Stimulated activated CD4-positive, alpha-beta T cell treated with anti-CD3 and anti-CD28 coated beads, Interleukin-1b, Interleukin-23, amount 100 ng/mL, for 1 hour (primary cell): ENCODE results near the gene ETF1.
"Not testable (repeated sequence)": the region's sequence is repeated elsewhere in the genome, so short reads cannot be mapped to it uniquely, and the experiment has no call there.

Source experiments
- DNase-seq, 2 donors: peaks; one replicate each; pipeline ENCODE4 v3.0.0-alpha.2; 2020; ENCODE audit warnings: low read depth in 2 of 2

ETF1 gene

DNA sequence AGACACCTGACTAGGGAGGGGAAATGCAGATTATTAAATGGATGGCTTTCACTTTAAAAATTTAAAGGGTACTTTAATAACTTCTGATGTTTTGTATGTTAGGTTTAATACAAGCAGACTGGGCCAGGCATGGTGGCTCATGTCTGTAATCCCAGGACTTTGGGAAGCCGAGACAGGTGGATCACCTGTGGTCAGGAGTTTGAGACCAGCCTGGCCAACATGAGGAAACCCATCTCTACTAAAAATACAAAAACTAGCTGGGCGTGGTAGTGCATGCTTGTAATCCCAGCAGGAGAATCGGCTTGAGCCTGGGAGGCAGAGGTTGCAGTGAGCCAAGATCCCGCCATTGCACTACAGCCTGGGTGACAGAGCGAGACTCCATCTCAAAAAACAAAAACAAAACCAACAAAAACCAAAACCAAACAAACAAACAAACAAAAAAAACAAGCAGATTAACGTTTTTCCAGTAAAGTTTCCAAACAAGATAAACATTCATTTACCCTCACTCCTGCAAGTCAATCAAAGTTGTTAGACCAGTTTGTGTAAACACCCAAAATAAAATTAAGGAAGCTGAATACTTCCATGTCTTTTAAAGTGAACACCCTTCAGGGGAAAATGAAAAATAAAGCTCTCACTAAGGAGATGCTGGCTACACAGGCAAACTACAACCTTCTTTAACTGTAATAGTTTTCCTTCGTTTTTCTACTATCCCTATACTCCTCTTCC is 14.1 kb downstream of the ETF1 start:
- no peak for DNase-seq

GRCh38 chr5:138528208-138528607 is 14.8 kb downstream of the ETF1 start:
- no peak for DNase-seq

DNA sequence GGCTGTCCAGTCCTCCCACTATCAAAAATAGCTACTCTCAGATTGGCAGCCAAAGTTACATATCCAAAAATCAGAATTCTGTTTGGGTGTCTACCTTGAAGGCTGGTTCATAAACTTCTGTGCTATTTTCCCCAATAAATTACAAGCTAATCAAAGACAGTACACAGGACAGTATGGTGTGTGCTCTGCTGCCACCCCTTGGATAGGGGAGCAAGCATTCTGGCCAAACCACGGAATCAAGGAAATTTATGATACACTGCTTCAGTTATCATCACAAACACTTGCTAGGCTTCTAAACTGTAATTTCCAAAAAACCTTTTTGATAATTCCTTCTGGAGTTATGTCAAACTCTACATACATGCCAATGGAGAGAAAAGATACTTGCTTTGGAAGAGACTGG is 15.9 kb downstream of the ETF1 start:
- DNase-seq = no peak

DNA sequence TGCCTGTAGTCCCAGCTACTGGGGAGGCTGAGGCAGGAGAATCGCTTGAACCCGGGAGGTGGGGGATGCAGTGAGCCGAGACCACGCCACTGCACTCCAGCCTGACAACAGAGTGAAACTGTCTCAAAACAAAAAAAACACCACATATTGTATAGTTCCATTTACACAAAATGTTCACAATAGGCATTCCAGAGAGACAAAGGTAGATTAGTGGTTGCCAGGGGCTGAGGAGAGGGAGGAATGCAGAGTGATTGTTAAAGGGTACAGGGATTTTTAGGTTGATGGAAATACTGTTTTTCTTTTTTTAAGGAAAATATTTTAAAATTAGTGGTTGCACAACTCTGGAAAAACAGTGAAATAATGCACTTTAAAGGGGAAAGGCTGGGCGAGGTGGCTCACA is 19.6 kb downstream of the ETF1 start:
- no peak for DNase-seq

DNA sequence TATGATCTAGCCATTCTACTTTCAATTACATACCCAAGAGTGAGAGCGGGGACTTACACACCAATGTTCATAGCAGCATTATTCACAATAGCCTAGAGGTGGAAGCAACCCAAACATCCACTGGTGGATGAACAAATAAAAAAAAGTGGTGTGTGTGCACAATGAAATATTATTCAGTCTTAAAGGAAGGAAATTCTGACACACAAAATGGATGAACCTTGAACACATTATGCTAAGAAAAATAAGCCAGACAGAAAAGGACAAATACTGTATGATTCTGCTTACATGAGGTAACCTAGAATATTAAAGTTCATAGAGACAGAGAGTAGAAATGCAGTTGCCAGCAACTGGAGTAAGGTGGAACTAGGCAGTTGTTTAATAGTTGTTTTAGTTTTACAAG is 22.1 kb downstream of the ETF1 start:
- DNase-seq = no peak

DNA sequence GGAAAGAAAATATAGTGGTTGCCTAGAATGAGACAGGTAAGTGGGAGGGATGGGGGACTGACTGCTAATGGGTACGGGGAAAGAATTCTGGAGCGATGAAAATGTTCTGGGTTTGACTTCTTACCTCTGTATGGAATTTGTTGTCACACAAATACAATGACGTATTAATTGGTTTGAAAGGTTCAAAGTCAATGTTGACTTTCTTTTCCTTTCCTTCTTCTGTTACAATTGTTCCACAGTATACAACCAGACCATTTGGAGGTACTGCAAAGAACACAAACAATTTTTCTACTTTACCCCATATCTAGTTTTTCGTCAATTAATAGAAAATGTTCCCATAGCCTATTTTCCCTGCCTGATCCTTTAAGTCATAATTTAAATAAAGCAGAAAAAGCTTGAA is 25.6 kb downstream of the ETF1 start:
- DNase-seq = no peak

- no peak for DNase-seq
These were observed 27.3 kb downstream of the ETF1 start for GRCh38 chr5:138515556-138516245.

DNA sequence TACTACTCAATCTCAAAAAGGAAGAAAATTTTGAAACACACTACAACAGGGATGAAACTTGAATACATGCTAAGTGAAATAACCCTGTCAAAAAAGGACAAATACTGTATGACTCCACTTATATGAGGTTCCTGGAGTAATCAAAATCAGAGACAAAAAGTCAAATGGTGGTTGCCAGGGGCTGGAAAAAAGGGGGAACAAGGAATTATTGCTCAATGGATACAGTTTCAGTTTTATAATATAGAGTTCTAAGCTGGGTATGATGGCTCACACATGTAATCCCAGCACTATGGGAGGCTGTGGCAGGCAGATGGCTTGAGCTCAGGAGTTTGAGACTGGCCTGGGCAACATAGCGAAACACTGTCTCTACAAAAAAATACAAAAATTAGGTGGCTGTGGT is 29.0 kb downstream of the ETF1 start:
- no peak for DNase-seq

DNA sequence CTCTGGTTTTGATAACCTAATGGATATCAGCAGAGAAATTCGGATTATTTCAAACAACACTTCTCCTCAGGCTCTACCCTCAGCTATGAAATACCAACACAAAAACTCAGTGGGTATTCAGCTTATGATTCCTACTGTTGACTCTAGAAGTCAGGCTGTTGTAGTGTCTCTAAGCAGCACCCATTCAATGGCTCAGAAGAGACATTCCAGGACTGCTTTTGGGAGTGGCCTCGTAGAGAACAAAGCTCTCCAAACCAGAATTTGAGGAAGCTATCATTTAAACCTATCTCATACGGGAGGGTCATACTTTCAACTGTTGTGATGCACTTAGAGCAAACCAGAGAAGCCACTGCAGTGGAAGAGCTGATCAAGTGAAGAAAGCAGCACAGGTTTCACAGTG is 34.1 kb downstream of the ETF1 start:
- no peak for DNase-seq

DNA sequence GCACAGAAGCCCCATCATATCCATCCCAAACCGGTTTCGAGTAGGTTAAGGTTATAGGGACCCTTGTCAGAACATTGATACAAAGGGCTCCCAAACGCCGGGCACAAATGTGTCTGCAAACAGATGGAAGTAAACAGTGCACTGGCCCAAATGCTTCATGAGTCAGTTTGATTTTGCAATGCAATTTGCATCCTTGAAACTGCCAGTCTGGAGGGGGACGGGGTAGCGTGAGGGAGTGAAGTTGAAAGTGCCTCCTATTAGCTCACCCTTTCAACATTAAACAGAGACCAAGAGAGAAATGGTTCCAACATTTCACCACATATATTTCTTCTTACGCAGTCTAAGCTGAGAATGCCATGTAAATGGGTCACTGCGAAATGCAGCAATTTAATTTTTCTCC is 35.6 kb downstream of the ETF1 start:
- DNase-seq = not testable (repeated sequence)

DNA sequence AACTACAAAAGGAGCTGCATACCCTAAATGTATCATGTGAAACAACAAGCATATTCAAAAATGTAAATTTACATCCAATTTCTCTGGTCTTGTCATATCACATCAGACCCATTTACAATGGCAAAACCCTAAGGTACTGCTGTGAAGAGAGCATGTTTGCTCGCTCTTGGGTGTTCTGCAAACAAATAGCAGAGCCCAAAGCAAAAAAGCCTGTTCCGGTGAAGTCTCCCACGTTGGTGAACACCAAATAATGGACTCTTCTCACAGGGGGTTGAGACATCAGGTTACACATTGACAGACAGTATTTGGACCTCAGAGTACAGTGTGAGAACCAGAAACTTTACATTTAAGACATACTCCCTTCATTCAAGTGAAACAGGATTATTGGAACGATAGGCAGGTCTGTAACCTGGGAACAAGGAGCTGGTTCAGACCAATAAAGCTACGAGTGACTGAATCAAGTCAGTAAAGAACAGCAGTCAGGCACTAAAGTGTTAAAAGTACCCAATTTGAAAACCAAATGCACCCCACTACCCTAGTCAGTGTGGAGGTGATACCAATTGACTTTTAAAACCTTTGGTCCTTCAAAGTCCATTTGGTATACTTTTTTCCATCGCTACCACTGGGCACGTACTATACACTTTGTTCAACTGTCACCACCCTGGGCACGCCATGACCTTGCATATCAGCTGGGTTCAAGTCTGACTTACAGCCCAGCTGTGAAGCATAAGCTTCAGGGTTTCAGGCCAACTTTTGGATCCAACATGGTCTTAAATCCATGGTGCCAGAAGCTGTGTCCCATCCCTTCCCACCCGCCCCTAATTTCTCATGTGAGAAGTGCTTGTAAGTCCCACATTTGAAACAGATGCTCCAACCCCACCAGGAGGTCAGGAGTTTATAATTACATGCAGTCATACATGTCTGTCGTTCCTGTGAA is 36.4 kb downstream of the ETF1 start:
- DNase-seq = no peak

DNA sequence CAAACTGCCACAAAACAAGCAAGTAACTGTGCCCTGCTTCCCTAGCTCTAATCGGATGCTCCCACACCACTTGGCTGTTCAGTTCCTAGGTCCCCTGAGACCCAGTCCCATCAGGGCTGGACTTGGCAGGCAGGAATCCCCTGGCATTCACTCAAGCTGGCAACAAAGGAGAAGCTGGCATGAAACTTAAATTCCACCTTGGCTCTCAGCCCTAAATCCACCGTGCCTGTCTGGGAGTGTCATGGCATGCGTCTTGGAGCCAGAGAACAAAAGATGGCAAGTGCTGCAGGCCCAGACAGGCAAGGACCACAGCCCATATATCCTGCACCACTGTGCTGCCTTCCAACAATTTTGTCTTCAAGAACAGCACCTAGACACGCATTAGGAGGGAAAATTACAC is 38.2 kb downstream of the ETF1 start:
- no peak for DNase-seq

DNA sequence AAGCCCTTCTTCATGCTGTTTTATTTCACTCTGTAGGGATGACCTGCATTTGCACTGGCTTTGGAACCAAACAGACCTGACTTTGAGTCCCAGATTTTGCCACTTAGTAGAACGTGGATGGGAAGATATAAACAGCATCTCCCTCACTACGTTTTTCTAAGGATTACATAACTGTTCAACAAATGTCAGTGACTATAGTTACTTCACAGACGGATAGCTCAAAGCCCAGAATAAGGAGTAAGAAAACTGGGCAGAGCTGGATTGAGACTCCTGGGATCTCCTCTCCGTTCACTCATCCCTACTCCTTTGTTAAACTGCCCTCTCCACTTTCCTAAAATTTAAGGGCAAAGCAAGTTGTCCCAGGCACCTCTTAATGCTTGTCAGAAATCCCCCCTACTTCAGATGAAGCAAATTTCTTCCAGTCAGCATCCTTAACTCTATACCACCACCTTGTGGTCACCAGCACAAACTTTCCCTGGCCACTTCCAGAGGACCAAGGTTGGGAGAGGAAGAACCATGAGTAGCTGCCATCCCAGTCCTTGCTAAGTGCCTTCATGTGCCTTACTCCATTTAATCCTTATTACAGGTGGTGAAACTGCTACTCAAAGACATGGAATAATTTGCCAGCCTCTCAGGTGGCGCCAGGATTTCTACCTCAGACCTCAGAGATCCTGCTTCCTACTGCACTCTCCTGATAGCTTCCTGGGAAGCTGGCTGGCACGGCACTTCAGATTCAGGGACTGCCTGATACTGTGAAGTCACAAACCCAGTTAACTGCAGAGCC is 39.4 kb downstream of the ETF1 start:
- no peak for DNase-seq

GRCh38 chr5:138502521-138502920 is 40.5 kb downstream of the ETF1 start:
- no peak for DNase-seq

GRCh38 chr5:138502121-138502520 is 40.9 kb downstream of the ETF1 start:
- no peak for DNase-seq

DNA sequence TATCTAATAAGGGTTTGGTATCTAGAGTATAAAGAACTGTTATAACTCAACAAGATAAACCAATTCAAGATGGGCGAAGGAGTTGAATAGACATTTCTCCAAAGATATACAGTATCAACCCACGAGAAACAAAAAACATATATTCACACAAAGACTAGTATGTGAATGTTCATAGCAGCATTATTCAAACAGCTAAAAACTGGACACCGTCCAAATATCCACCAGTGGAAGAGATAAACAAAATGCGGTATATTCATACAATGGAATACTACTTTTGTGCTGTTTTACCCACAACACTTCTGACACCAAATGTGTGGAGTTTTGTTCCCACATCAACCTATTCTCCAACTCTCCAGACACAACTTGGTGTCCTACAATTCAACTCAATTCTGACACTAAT is 44.7 kb downstream of the ETF1 start:
- no peak for DNase-seq

- DNase-seq = no peak
These were observed 47.7 kb downstream of the ETF1 start for GRCh38 chr5:138495351-138495750.

GRCh38 chr5:138492560-138493045 is 50.4 kb downstream of the ETF1 start:
- no peak for DNase-seq

DNA sequence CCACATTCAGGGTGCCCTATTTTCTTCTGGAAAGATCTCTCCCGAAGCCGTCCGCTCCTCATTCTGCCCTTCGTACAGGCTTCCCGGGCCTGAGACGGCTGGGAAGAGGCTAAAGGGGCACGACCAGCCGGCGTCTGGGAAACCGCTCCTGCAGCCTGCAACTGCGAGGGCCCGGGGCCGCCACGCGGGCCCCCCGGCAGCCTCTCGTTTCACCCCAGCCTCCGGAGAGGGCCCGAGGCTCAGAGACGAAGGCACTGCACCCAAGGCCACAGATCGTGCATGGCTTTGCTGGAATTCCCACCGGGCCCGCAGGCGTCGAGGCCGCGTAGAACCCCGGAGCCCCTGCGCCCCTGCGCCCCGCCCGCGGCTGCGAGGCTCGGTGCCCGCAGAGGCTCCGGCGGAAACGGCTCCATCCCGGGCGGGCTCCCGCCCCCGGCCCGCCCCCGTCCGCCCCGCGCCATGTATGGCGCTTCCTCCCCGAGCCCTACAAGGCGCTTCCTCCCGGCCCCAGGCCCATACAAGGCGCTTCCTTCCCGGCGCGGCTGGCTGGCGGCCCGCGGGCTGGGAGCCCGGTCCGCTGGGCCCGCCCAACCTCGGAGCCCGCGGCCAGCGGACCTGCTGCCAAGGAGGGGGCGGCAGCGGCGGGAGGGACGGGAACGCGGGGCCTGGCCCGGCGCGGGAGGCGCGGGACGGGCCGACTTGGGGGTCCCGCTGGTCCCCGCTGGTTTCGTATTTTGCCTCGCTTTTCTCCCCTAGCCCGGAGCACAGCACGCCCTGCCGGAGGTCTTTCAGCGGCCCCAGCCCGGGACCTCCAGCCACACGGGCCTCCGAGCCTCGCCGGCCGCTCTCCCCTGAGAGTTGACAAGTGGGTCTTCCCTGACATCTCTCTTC is 51.1 kb downstream of the ETF1 start:
- peak; percentile 65 to 71 for DNase-seq

GRCh38 chr5:138491284-138491648 is 51.8 kb downstream of the ETF1 start:
- no peak for DNase-seq
